CD4-positive, alpha-beta T cell treated with Interleukin-15 for 4 hours (primary cell): Measurements from ENCODE around the gene ELOVL2.

Experiments
- DNase-seq: peaks from one replicate; pipeline ENCODE4 v3.0.0-alpha.2; 2020; ENCODE audit warnings: low spot score

The ELOVL2 gene

GRCh38 chr6:11056871-11057270 lies 12.8 kb upstream of the ELOVL2 start:
- no peak for DNase-seq

GRCh38 chr6:11055127-11055627 lies 11.1 kb upstream of the ELOVL2 start:
- no peak for DNase-seq

- DNase-seq, result no peak
Measured at GRCh38 chr6:11054722-11055121, 10.6 kb upstream of the ELOVL2 start.

GRCh38 chr6:11053307-11053706 lies 9.2 kb upstream of the ELOVL2 start:
- no peak for DNase-seq

- no peak for DNase-seq
Measured at GRCh38 chr6:11050731-11051130, 6.6 kb upstream of the ELOVL2 start.

- no peak for DNase-seq
Measured at GRCh38 chr6:11044712-11045167, 635 bp upstream of the ELOVL2 start.

- DNase-seq, result no peak
Measured at GRCh38 chr6:11043378-11043960, 636 bp downstream of the ELOVL2 start.

- DNase-seq, result no peak
Measured at GRCh38 chr6:11042750-11043377, 1.2 kb downstream of the ELOVL2 start.

GRCh38 chr6:11042025-11042749 lies 1.9 kb downstream of the ELOVL2 start:
- DNase-seq, result no peak

GRCh38 chr6:11040134-11040533 lies 4.0 kb downstream of the ELOVL2 start:
- DNase-seq, result no peak

GRCh38 chr6:11039040-11039439 lies 5.1 kb downstream of the ELOVL2 start:
- no peak for DNase-seq

- DNase-seq, result no peak
Measured at GRCh38 chr6:11036977-11037430, 7.1 kb downstream of the ELOVL2 start.

- no peak for DNase-seq
Measured at GRCh38 chr6:11036351-11036740, 7.8 kb downstream of the ELOVL2 start.

- no peak for DNase-seq
Measured at GRCh38 chr6:11035616-11036350, 8.3 kb downstream of the ELOVL2 start.

GRCh38 chr6:11033825-11034224 lies 10.3 kb downstream of the ELOVL2 start:
- DNase-seq, result no peak

GRCh38 chr6:11030904-11031303 lies 13.2 kb downstream of the ELOVL2 start:
- no peak for DNase-seq

GRCh38 chr6:11028959-11029358 lies 15.1 kb downstream of the ELOVL2 start:
- DNase-seq, result no peak

GRCh38 chr6:11027565-11028110 lies 16.5 kb downstream of the ELOVL2 start:
- DNase-seq, result no peak

GRCh38 chr6:11025921-11026635 lies 18.0 kb downstream of the ELOVL2 start:
- DNase-seq, result no peak

GRCh38 chr6:11025130-11025529 lies 19.0 kb downstream of the ELOVL2 start:
- DNase-seq, result no peak

GRCh38 chr6:11023032-11023431 lies 21.1 kb downstream of the ELOVL2 start:
- DNase-seq, result no peak
